ENCODE results near the gene TBPL1. TPM values are rescaled to one million over a fixed set of nuclear protein-coding genes. Genes with fewer than 3 reads are reported as not detected.
"Not testable (repeated sequence)": the region's sequence is repeated elsewhere in the genome, so short reads cannot be mapped to it uniquely, and the experiment has no call there.

Gene TBPL1
- total and polyA plus RNA-seq, 2 experiments from 2014 or later: 14.7 to 32.1 TPM

GRCh38 chr6:133966654-133967329 is 13.8 kb downstream of the TBPL1 start:
- TF ChIP-seq CTCF (IDR thresholded peaks at IDR 0.05; ENCODE audit: low read depth, low read length): no peak
- Histone ChIP-seq H3K27me3 (no peaks in the 10 kb centered on the region), H3K36me3 (no peaks in the 10 kb centered on the region), H3K4me1 (ENCODE audit: low read depth) (no peaks in the 10 kb centered on the region), H3K27ac (no peak overlapping the region), H3K4me3 (no peak overlapping the region), H3K9me3 (ENCODE audit: low read depth) (no peaks in the 10 kb centered on the region)
- DNase-seq (ENCODE audit: low read depth in 1 of 2, low spot score in 1 of 2): no peak

GRCh38 chr6:133967347-133967746 is 14.3 kb downstream of the TBPL1 start:
- Histone ChIP-seq H3K4me3 (no peak overlapping the region), H3K27me3 (no peaks in the 10 kb centered on the region), H3K4me1 (ENCODE audit: low read depth) (no peaks in the 10 kb centered on the region), H3K27ac (no peak overlapping the region), H3K9me3 (ENCODE audit: low read depth) (no peaks in the 10 kb centered on the region), H3K36me3 (no peaks in the 10 kb centered on the region)
- no peak for DNase-seq (ENCODE audit: low read depth in 1 of 2, low spot score in 1 of 2)
- no peak for TF ChIP-seq CTCF (IDR thresholded peaks at IDR 0.05; ENCODE audit: low read depth, low read length)

GRCh38 chr6:133967835-133968234 is 14.8 kb downstream of the TBPL1 start:
- H3K27me3 ChIP-seq; H3K4me3 ChIP-seq; H3K27ac ChIP-seq; H3K36me3 ChIP-seq; H3K4me1 ChIP-seq (ENCODE audit: low read depth); H3K9me3 ChIP-seq (ENCODE audit: low read depth): not testable (repeated sequence)
- peak in 1 of 2 donors; percentile 61 for DNase-seq (ENCODE audit: low read depth in 1 of 2, low spot score in 1 of 2)

- no peaks in the 10 kb centered on the region for H3K9me3 ChIP-seq (ENCODE audit: low read depth)
- no peaks in the 10 kb centered on the region for H3K4me1 ChIP-seq (ENCODE audit: low read depth)
- no peak for TF ChIP-seq CTCF (IDR thresholded peaks at IDR 0.05; ENCODE audit: low read depth, low read length)
- H3K27me3 ChIP-seq: no peaks in the 10 kb centered on the region
- H3K27ac ChIP-seq: no peak overlapping the region
- DNase-seq (ENCODE audit: low read depth in 1 of 2, low spot score in 1 of 2): no peak
- no peaks in the 10 kb centered on the region for H3K36me3 ChIP-seq
- H3K4me3 ChIP-seq: no peak overlapping the region
Measured at GRCh38 chr6:133969285-133969920, 16.4 kb downstream of the TBPL1 start.

GRCh38 chr6:133969921-133970295 is 16.9 kb downstream of the TBPL1 start:
- Histone ChIP-seq H3K27me3 (no peaks in the 10 kb centered on the region), H3K9me3 (ENCODE audit: low read depth) (no peaks in the 10 kb centered on the region), H3K27ac (no peak overlapping the region), H3K36me3 (no peaks in the 10 kb centered on the region), H3K4me1 (ENCODE audit: low read depth) (no peaks in the 10 kb centered on the region), H3K4me3 (no peak overlapping the region)
- DNase-seq (ENCODE audit: low read depth in 1 of 2, low spot score in 1 of 2): no peak
- no peak for TF ChIP-seq CTCF (IDR thresholded peaks at IDR 0.05; ENCODE audit: low read depth, low read length)

- no peaks in the 10 kb centered on the region for H3K36me3 ChIP-seq
- H3K27me3 ChIP-seq: no peaks in the 10 kb centered on the region
- DNase-seq (ENCODE audit: low read depth in 1 of 2, low spot score in 1 of 2): no peak
- no peaks in the 10 kb centered on the region for H3K9me3 ChIP-seq (ENCODE audit: low read depth)
- H3K27ac ChIP-seq: no peak overlapping the region
- no peaks in the 10 kb centered on the region for H3K4me1 ChIP-seq (ENCODE audit: low read depth)
- no peak for TF ChIP-seq CTCF (IDR thresholded peaks at IDR 0.05; ENCODE audit: low read depth, low read length)
- no peak overlapping the region for H3K4me3 ChIP-seq
Measured at GRCh38 chr6:133971861-133972260, 18.8 kb downstream of the TBPL1 start.

All from cardiac muscle cell (in vitro differentiated cells and primary cell).